Muscle of leg (tissue), 11 donors: Measurements from ENCODE around the gene RANBP17. TPM values are rescaled to one million over a fixed set of nuclear protein-coding genes. Genes with fewer than 3 reads are reported as not detected.

Source experiments
- DNase-seq: peaks from one replicate; pipeline ENCODE4 v3.0.0; 2013
- H3K27ac ChIP-seq: one replicate; pipeline ENCODE4 v1.5.1; 2013; ENCODE audit warnings: mild to moderate bottlenecking, low read length, control low read depth
- H3K27me3 ChIP-seq: one replicate; pipeline ENCODE4 v1.6.1; 2013; ENCODE audit warnings: low read length; ENCODE audit not compliant: control insufficient read depth, insufficient read depth
- H3K36me3 ChIP-seq: one replicate; pipeline ENCODE4 v1.6.1; 2013; ENCODE audit warnings: low read length; ENCODE audit not compliant: control insufficient read depth, insufficient read depth
- H3K4me1 ChIP-seq: one replicate; pipeline ENCODE4 v1.6.1; 2013; ENCODE audit warnings: low read length; ENCODE audit not compliant: control insufficient read depth, insufficient read depth
- H3K4me3 ChIP-seq: one replicate; pipeline ENCODE4 v1.5.1; 2013; ENCODE audit warnings: low read length, control low read depth
- H3K9me3 ChIP-seq: replicated peaks from 2 replicates; pipeline ENCODE4 v1.6.1; 2013; ENCODE audit warnings: low read depth, low read length; ENCODE audit not compliant: control insufficient read depth
- WGBS: methylation state at CpG from one replicate; pipeline ENCODE4 v1.1.5; 2013; ENCODE audit warnings: missing lambda C conversion rate; ENCODE audit not compliant: insufficient coverage; 5-methylcytosine and 5-hydroxymethylcytosine counted together
- polyA plus RNA-seq, 8 donors: library from polyadenylated mRNA; unstranded; fragments of 120-200 nt; gene quantifications; one replicate each; pipeline versions ENCODE4 v1.2.1 to v1.2.3, GENCODE V29; 2013; ENCODE audit warnings: inconsistent platforms in 1 of 8, low replicate concordance in 1 of 8; ENCODE audit not compliant: insufficient read length in 8 of 8, insufficient read depth in 1 of 8
- total RNA-seq: library from RNA; stranded (reverse); fragments of 120-200 nt; gene quantifications from one replicate; pipeline ENCODE4 v1.2.4, GENCODE V29; 2013

Gene RANBP17
- total and polyA plus RNA-seq, 9 donors, result 5.4 to 21.3 (median 8.4) TPM

DNA sequence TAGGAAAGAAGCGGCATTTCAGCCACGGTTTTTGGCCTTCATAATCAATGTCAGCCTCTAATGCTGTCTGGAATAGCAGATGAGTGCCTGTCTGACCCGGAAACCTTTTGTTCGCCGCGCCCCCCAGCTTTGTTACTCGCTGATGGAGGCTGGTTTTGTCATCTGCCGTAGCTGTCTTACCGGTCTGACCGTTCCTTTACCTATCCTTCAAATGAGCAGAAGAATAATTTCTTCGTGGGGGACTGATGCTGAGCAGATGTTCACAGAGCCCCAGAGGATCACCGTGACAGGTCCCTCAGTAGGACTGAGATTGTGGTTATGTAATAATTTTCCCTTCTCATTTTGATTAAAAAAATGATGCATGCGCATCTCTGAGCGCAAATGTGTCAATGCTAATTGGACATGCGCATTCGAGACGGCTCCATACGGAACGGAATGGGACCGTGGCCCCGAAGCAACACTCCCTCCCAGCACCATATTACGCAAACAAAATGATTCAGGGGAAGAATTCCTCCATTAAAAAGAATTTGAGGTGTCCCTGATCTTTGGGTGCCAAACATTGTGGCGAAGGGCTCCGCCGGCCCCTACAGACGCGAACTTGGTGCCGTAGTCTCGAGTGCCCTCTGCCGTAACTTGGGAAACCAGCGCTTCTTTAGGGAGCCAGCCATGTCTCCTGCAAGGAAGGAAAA lies 474.8 kb downstream of the RANBP17 start:
- WGBS, result 4% methylated on average over 14 of the region's 31 CpGs
- H3K9me3 ChIP-seq, result no peaks in the 10 kb centered on the region
- peaks cover 30% of the 10 kb centered on the region for H3K27me3 ChIP-seq
- no peak overlapping the region for H3K27ac ChIP-seq
- peak; percentile 68 for DNase-seq
- no peaks in the 10 kb centered on the region for H3K36me3 ChIP-seq
- peak overlapping the region; percentile 41 for H3K4me3 ChIP-seq
- H3K4me1 ChIP-seq, result peaks cover 8% of the 10 kb centered on the region

DNA sequence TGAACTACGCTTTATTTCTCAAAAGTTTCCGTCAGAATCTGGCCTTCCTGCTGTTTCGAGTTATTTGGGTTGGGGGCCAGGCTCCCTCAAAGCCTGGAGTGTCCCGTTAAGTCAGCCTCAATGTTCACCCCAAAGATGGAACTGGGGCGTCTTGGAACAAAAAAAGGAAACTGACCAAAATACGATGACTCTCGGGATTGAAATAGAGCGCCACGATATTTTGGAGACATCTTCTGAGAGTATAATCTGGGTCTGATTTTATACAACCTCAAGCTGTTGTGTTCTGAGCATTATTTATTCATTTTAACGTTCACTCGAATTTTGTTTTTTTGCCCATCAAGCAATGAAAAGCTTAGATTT lies 475.4 kb downstream of the RANBP17 start:
- no peaks in the 10 kb centered on the region for H3K9me3 ChIP-seq
- H3K27me3 ChIP-seq, result peaks cover 26% of the 10 kb centered on the region
- H3K4me3 ChIP-seq, result peak overlapping the region; percentile 41
- 20% methylated on average over 3 of the region's 11 CpGs for WGBS
- DNase-seq, result no peak
- H3K4me1 ChIP-seq, result peaks cover 8% of the 10 kb centered on the region
- H3K36me3 ChIP-seq, result no peaks in the 10 kb centered on the region
- H3K27ac ChIP-seq, result no peak overlapping the region

DNA sequence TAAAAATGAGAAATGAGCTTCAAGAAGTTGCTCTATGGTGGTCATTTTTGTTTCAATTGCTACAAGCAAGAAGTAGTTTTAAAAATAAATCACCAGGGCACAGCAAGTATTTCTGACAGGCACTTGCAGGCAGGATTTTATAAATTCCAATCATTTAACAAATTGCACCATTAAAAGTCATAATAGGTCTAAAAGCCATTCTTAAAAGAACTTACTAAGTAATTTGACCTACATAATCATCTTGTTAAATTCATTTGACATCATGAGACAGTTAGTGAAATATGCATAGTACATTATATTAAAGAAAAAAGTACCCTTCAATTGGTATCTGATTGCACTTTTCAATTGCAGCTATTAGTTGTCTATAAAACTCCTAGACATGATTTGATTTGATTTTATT lies 478.2 kb downstream of the RANBP17 start:
- Histone ChIP-seq H3K4me3 (no peak overlapping the region), H3K9me3 (no peaks in the 10 kb centered on the region), H3K4me1 (peaks cover 8% of the 10 kb centered on the region), H3K27me3 (peaks cover 26% of the 10 kb centered on the region), H3K36me3 (no peaks in the 10 kb centered on the region), H3K27ac (no peak overlapping the region)
- DNase-seq, result no peak

DNA sequence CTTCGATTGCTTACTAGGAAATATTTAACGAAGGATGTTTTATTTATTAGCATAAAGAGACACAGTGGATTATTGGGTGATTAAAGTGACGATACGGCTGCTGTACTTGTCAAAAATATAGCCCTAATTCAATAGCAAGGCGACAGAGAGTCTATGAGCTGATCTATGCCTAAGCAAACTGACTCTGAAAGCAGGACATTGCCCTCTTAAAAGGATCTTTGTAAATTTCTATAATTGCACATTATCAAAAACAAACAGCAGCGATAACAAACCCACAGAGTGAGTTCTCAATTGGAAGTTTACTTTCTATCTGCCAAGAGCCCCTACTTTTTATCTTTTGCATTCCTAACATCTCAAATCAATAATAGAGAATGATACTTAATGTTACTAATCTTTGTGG lies 478.7 kb downstream of the RANBP17 start:
- DNase-seq, result no peak
- no peak overlapping the region for H3K4me3 ChIP-seq
- H3K27ac ChIP-seq, result no peak overlapping the region
- peaks cover 8% of the 10 kb centered on the region for H3K4me1 ChIP-seq
- WGBS, result no CpG with 5 or more reads among the region's 6 CpGs
- no peaks in the 10 kb centered on the region for H3K9me3 ChIP-seq
- H3K27me3 ChIP-seq, result peaks cover 22% of the 10 kb centered on the region
- H3K36me3 ChIP-seq, result no peaks in the 10 kb centered on the region

- H3K4me3 ChIP-seq, result no peak overlapping the region
- H3K27me3 ChIP-seq, result peaks cover 5% of the 10 kb centered on the region
- no peaks in the 10 kb centered on the region for H3K9me3 ChIP-seq
- H3K36me3 ChIP-seq, result no peaks in the 10 kb centered on the region
- DNase-seq, result peak; percentile 68
- no peaks in the 10 kb centered on the region for H3K4me1 ChIP-seq
- no peak overlapping the region for H3K27ac ChIP-seq
- 49% methylated on average over 17 of the region's 17 CpGs for WGBS
Measured at GRCh38 chr5:171342362-171343111, 480.7 kb downstream of the RANBP17 start.

DNA sequence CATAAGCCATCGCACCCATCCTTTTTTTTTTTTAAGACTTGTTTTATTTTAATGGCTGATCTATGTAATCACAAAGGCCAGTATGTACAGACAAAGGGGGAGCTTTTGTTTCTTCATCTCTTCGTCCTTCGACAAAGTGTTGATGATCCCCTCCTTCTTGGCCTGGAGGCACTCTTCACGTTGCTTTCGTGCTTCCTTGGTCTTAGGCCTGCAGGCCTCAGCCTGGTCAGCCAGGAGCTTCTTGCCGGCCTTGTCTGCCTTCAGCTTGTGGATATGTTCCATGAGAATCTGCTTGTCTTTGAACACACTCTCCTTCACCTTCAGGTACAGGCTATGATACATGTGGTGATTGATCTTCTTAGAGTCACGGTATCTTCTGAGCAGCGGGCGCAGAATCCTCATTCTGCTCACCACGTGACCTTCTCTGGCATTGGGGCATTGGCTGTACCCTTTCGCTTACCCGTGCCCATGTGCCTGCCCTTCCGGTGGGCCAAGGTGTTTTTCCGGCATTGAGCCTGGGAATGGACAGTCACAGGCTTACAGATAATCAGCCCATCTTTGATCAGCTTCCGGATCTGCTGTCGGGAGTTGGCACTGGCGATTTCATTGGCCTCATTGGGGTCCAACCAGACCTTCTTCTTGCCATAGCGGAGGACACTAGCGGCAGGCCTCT lies 483.3 kb downstream of the RANBP17 start:
- Histone ChIP-seq H3K4me3 (no peak overlapping the region), H3K4me1 (no peaks in the 10 kb centered on the region), H3K27me3 (peaks cover 2% of the 10 kb centered on the region), H3K9me3 (no peaks in the 10 kb centered on the region), H3K36me3 (no peaks in the 10 kb centered on the region), H3K27ac (no peak overlapping the region)
- 94% methylated on average over 13 of the region's 19 CpGs for WGBS
- no peak for DNase-seq

Other genes with a start within 250 kb of the RANBP17 start
- gene GABRP, start 78.3 kb upstream of the RANBP17 start, total RNA-seq, result 0.13 TPM
- gene GABRP, start 78.3 kb upstream of the RANBP17 start, polyA plus RNA-seq, result 1 to 10 TPM in 2 of 8 donors, under 1 TPM in 6; 0.42 to 1.2 (median 0.63) TPM